KMS-11 (cell line): ENCODE measurements around the gene ELK4.

Source experiments
- H2AFZ ChIP-seq: fragments of 200-600 bp; sonication (generic); 2 replicates; pipeline ENCODE4 v1.6.1; 2016; ENCODE audit warnings: antibody characterized with exemption, mixed run types, low read depth
- H3K27ac ChIP-seq: fragments of 200-600 bp; sonication (generic); 2 replicates; pipeline ENCODE4 v1.6.1; 2016; ENCODE audit warnings: mild to moderate bottlenecking, mixed run types
- H3K27me3 ChIP-seq: fragments of 200-600 bp; sonication (generic); 2 replicates; pipeline ENCODE4 v1.6.1; 2017; ENCODE audit warnings: mild to moderate bottlenecking, low read depth, mixed run types, moderate library complexity; ENCODE audit not compliant: insufficient read depth
- H3K36me3 ChIP-seq: fragments of 200-600 bp; sonication (generic); 2 replicates; pipeline ENCODE4 v1.6.1; 2017; ENCODE audit warnings: mild to moderate bottlenecking, mixed run types; ENCODE audit not compliant: insufficient read depth
- H3K4me1 ChIP-seq: fragments of 200-600 bp; sonication (generic); 2 replicates; pipeline ENCODE4 v1.6.1; 2016; ENCODE audit warnings: mild to moderate bottlenecking, low read depth, mixed run types; ENCODE audit not compliant: poor library complexity, severe bottlenecking
- H3K4me2 ChIP-seq: fragments of 200-600 bp; sonication (generic); 2 replicates; pipeline ENCODE4 v1.7.0; 2016; ENCODE audit warnings: mild to moderate bottlenecking, mixed run types
- H3K4me3 ChIP-seq: fragments of 200-600 bp; sonication (generic); IDR thresholded peaks from 2 replicates; pipeline ENCODE4 v1.6.1; 2017; ENCODE audit warnings: low read depth, low read length, mixed read lengths; ENCODE audit not compliant: insufficient read depth
- H3K79me2 ChIP-seq: fragments of 200-600 bp; sonication (generic); 2 replicates; pipeline ENCODE4 v1.6.1; 2016; ENCODE audit warnings: low read depth, mixed run types; ENCODE audit not compliant: insufficient read depth
- H3K9ac ChIP-seq: fragments of 200-600 bp; sonication (generic); 2 replicates; pipeline ENCODE4 v1.6.1; 2016; ENCODE audit warnings: mild to moderate bottlenecking, mixed run types
- H4K20me1 ChIP-seq: fragments of 200-600 bp; sonication (generic); 2 replicates; pipeline ENCODE4 v1.6.1; 2016; ENCODE audit warnings: mild to moderate bottlenecking, mixed run types; ENCODE audit not compliant: insufficient read depth
- TF ChIP-seq, protein P1 (sequence below): fragments of 200-600 bp; sonication (generic); conservative IDR thresholded peaks from 2 replicates; pipeline ENCODE4 v1.6.1; 2017; ENCODE audit warnings: low read depth, mild to moderate bottlenecking, antibody characterized with exemption, low read length, moderate library complexity, mixed read lengths

Gene ELK4

GRCh38 chr1:205579711-205580110, 52.1 kb downstream of the ELK4 start:
- Histone ChIP-seq H2AFZ (no peak overlapping the region), H3K4me2 (no peak overlapping the region), H3K27me3 (peaks cover 19% of the 10 kb centered on the region; the same call in 1 of the 2 replicates), H3K9ac (no peak overlapping the region), H3K4me1 (no peaks in the 10 kb centered on the region), H3K79me2 (no peaks in the 10 kb centered on the region), H3K27ac (no peak overlapping the region), H3K36me3 (no peaks in the 10 kb centered on the region), H3K4me3 (no peak overlapping the region), H4K20me1 (no peaks in the 10 kb centered on the region)
- TF ChIP-seq, protein P1, sequence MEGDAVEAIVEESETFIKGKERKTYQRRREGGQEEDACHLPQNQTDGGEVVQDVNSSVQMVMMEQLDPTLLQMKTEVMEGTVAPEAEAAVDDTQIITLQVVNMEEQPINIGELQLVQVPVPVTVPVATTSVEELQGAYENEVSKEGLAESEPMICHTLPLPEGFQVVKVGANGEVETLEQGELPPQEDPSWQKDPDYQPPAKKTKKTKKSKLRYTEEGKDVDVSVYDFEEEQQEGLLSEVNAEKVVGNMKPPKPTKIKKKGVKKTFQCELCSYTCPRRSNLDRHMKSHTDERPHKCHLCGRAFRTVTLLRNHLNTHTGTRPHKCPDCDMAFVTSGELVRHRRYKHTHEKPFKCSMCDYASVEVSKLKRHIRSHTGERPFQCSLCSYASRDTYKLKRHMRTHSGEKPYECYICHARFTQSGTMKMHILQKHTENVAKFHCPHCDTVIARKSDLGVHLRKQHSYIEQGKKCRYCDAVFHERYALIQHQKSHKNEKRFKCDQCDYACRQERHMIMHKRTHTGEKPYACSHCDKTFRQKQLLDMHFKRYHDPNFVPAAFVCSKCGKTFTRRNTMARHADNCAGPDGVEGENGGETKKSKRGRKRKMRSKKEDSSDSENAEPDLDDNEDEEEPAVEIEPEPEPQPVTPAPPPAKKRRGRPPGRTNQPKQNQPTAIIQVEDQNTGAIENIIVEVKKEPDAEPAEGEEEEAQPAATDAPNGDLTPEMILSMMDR: no peak

DNA sequence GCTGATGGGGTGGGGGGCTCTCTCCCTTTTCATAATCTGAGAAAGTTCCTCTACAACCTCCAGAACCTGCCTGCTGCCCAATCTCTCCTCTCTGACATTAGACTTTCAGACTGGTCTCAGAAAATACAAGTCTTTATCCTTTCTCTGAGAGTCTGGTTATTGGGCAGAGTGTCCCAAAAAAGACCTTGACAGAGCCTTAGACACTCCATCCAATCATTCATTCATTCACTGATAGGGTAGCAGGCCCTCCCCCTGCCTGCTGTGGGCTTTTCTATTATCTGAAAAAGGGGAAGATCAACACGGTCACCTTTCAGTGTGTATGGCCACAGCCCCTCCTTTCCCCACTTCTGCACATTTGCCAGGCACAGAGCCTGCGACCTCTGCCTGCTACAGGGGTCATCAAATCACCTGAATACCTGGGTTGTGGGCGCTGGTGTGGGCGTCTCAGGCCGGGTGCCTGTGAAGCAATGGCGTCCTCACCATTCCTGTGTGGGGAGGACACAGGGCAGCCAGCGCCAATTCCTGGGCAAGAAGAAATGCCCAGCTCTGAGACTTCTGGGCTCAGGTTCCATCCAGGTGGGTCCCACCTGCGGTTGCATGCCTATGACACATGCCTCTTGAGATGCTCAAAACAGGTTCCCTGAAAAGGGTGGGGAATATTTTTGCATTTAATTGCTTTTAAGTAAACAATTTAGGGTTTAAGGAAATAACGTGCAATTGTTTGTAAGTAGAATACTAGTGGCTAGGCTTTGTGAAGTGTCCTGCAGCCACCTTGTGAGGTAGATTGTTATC, 52.8 kb downstream of the ELK4 start:
- Histone ChIP-seq H3K79me2 (no peaks in the 10 kb centered on the region), H3K9ac (no peak overlapping the region), H3K36me3 (no peaks in the 10 kb centered on the region), H3K4me3 (no peak overlapping the region), H3K27me3 (peaks cover 19% of the 10 kb centered on the region; the same call in 1 of the 2 replicates), H3K27ac (no peak overlapping the region), H3K4me2 (no peak overlapping the region), H2AFZ (no peak overlapping the region), H3K4me1 (no peaks in the 10 kb centered on the region), H4K20me1 (no peaks in the 10 kb centered on the region)
- TF ChIP-seq, protein P1: no peak

DNA sequence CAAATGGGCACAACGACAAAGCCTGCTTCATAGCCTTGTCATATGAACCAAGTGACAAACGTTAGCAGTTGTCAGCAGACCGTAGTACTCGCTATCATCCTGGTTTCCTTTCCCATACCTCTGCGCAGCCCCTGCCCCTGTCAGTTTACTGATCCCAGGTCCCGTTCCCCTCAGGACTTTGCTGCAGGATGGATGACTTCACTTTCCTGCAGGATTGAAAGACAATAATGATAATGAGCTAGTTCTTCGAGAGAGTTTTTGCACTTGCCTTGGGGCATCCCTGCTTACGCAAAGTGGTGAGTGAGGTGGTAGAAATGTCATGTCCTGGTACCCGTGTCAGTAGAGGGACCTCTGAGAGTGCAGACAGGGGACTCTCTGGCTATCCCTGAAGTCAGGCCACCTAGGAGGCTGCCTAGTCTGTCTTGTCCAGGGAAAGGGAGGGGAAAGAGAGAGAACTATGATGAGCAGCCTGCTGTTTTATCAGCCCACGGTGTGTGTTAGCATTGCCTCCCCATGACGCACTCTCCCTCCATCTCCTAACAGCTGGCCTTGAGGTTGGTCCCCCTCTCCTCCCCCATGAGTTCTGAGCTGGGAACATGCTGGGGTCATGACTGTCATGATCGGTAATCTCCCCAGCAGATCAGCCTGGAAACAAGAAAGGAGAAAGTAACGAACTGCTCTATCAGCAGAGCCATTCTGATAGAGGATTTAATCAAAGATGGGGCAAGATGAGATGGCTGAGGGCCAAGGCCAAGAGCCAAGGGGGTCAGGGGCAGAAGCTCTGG, 53.7 kb downstream of the ELK4 start:
- Histone ChIP-seq H3K4me1 (no peaks in the 10 kb centered on the region), H3K4me3 (no peak overlapping the region), H3K9ac (no peak overlapping the region), H3K4me2 (no peak overlapping the region), H4K20me1 (no peaks in the 10 kb centered on the region), H3K27ac (no peak overlapping the region), H3K79me2 (no peaks in the 10 kb centered on the region), H3K27me3 (peaks cover 19% of the 10 kb centered on the region; the same call in 1 of the 2 replicates), H3K36me3 (no peaks in the 10 kb centered on the region), H2AFZ (no peak overlapping the region)
- TF ChIP-seq, protein P1: no peak

- Histone ChIP-seq H3K27me3 (peaks cover 19% of the 10 kb centered on the region; the same call in 1 of the 2 replicates), H2AFZ (no peak overlapping the region), H3K4me2 (no peak overlapping the region), H3K36me3 (no peaks in the 10 kb centered on the region), H4K20me1 (no peaks in the 10 kb centered on the region), H3K9ac (no peak overlapping the region), H3K4me1 (no peaks in the 10 kb centered on the region), H3K27ac (no peak overlapping the region), H3K79me2 (no peaks in the 10 kb centered on the region), H3K4me3 (no peak overlapping the region)
- TF ChIP-seq, protein P1: no peak
Measured at GRCh38 chr1:205576805-205577761, 54.7 kb downstream of the ELK4 start.
